ENCODE results near the gene JUP. TPM values are rescaled to one million over a fixed set of nuclear protein-coding genes. Genes with fewer than 3 reads are reported as not detected.

The JUP gene
- total and polyA plus RNA-seq, 8 donors: 31.1 to 93.5 (median 45.2) TPM

DNA sequence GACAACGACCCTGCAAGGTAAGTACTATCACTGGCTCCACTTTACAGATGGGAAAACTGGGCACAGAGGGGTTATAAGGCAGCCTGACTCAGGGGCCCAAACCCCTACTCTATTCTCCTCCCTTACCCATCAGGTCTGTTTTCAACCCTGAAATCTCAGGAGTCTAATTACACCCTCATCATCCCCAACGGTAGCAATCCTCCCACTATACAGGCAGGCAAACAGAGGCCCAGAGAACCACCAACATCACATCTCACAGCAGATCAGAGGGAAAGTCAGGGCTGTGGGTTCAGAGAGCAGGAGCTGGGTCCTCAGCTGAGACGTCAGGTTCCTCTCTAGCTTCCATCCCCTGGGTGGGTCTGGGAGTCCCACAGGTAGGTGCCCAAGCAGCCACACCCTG lies 16.5 kb downstream of the JUP start:
- peaks cover 13 to 27% (median 24%) of the 10 kb centered on the region in 3 donors for H3K4me1 ChIP-seq
- no peaks in the 10 kb centered on the region for H3K27me3 ChIP-seq
- WGBS, 2 donors: 65 to 66% methylated on average over 3 of the region's 3 CpGs
- H3K27ac ChIP-seq: no peak overlapping the region
- DNase-seq: no peak
- no peak overlapping the region for H3K4me3 ChIP-seq
- H3K9me3 ChIP-seq: no peaks in the 10 kb centered on the region
- H3K36me3 ChIP-seq: peaks cover 8 to 63% (median 35%) of the 10 kb centered on the region in 3 donors
- intact Hi-C loops (cut with DNase I): no loop called here
- FAIRE-seq: no peak
- no peak for TF ChIP-seq CTCF (IDR thresholded peaks at IDR 0.05)
- no peak for ATAC-seq

- intact Hi-C loops (cut with DNase I): no loop called here
- Histone ChIP-seq H3K4me1 (peaks cover 13 to 26% (median 24%) of the 10 kb centered on the region in 3 donors), H3K27me3 (no peaks in the 10 kb centered on the region), H3K4me3 (no peak overlapping the region), H3K36me3 (peaks cover 8 to 69% (median 40%) of the 10 kb centered on the region in 3 donors), H3K9me3 (no peaks in the 10 kb centered on the region), H3K27ac (no peak overlapping the region)
- ATAC-seq (no peak), FAIRE-seq (no peak), DNase-seq (no peak)
- TF ChIP-seq CTCF (IDR thresholded peaks at IDR 0.05): no peak
- 88 to 91% methylated on average over 16 of the region's 16 CpGs for WGBS, 2 donors
Measured at GRCh38 chr17:41769346-41769862, 17.1 kb downstream of the JUP start.

DNA sequence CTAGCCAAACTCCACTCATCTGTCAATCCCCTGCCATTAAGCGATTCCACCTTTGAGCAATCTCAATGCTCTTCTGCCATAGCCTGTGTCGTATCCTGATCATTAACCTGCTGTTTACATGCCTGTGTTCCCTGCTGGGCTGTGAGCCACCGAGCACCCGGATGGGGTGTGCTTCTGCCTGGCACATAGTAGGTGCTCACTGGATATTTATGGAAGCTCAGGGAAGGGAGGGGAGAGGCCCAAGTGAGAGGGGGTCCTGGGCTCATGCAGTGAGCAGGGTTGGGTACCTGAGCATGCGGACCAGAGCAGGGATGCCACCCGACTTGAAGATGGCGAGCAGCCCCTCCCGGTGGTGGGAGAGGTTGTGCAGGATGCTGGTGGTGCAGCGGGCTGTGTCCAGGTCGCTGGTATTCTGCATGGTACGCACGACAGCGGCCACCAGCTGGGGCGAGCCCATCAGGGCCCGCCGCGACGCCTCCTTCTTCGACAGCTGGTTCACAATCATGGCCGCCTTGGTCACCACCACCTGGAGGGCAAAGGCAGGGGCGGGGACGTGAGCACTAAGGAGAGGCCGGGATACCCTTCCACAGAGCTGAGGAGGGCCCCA lies 17.7 kb downstream of the JUP start:
- FAIRE-seq: no peak
- 92 to 94% methylated on average over 23 of the region's 23 CpGs for WGBS, 2 donors
- Histone ChIP-seq H3K4me3 (no peak overlapping the region), H3K27ac (no peak overlapping the region), H3K4me1 (peaks cover 13 to 20% (median 18%) of the 10 kb centered on the region in 3 donors), H3K36me3 (peaks cover 8 to 75% (median 45%) of the 10 kb centered on the region in 3 donors), H3K27me3 (no peaks in the 10 kb centered on the region), H3K9me3 (no peaks in the 10 kb centered on the region)
- intact Hi-C loops (cut with DNase I): no loop called here
- ATAC-seq: no peak
- TF ChIP-seq CTCF (IDR thresholded peaks at IDR 0.05): no peak
- DNase-seq: no peak

GRCh38 chr17:41767324-41768042 lies 19.0 kb downstream of the JUP start:
- no peaks in the 10 kb centered on the region for H3K27me3 ChIP-seq
- FAIRE-seq: no peak
- intact Hi-C loops (cut with DNase I): no loop called here
- no peak overlapping the region for H3K27ac ChIP-seq
- no peak overlapping the region for H3K4me3 ChIP-seq
- H3K9me3 ChIP-seq: no peaks in the 10 kb centered on the region
- H3K36me3 ChIP-seq: peaks cover 8 to 88% (median 54%) of the 10 kb centered on the region in 3 donors
- TF ChIP-seq CTCF (IDR thresholded peaks at IDR 0.05): no peak
- H3K4me1 ChIP-seq: peaks cover 6 to 7% (median 7%) of the 10 kb centered on the region in 3 donors
- DNase-seq: no peak
- WGBS, 2 donors: 91 to 95% methylated on average over 18 of the region's 18 CpGs
- ATAC-seq: no peak

DNA sequence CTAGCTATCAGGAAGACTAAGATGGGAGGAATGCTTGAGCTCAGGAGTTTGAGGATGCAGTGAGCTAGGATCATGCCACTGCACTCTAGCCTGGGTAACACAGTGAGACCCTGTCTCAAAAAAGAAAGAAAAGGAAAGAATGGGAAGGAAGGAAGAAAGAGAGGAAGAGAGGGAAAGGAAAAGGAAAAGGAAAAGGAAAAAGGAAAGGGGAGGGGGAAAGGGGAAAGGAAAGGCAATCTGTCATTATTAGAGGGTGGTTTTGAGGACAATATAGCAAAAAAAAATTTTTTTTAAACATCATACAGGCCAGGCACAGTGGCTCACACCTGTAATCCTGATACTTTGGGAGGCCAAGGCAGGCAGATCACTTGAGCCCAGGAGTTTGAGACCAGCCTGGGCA lies 20.4 kb downstream of the JUP start:
- Histone ChIP-seq H3K27me3 (no peaks in the 10 kb centered on the region), H3K36me3 (peaks cover 11 to 93% (median 56%) of the 10 kb centered on the region in 3 donors), H3K9me3 (no peaks in the 10 kb centered on the region), H3K27ac (no peak overlapping the region), H3K4me3 (no peak overlapping the region), H3K4me1 (no peaks in the 10 kb centered on the region)
- DNase-seq: no peak
- no peak for FAIRE-seq
- intact Hi-C loops (cut with DNase I): no loop called here
- TF ChIP-seq CTCF (IDR thresholded peaks at IDR 0.05): no peak
- ATAC-seq: no peak

Measured in pancreas (tissue), 10 donors.